GM21528 (cell line): ENCODE data around the gene SFXN2.
"Not testable (repeated sequence)": the region's sequence is repeated elsewhere in the genome, so short reads cannot be mapped to it uniquely, and the experiment has no call there.

Source experiments
- ATAC-seq: cut with Tn5 transposase; IDR thresholded peaks from one replicate; pipeline ENCODE4 v1.9.1; 2021; ENCODE audit warnings: mild to moderate bottlenecking, moderate library complexity; ENCODE audit not compliant: unreplicated experiment, low FRiP score

Gene SFXN2

DNA sequence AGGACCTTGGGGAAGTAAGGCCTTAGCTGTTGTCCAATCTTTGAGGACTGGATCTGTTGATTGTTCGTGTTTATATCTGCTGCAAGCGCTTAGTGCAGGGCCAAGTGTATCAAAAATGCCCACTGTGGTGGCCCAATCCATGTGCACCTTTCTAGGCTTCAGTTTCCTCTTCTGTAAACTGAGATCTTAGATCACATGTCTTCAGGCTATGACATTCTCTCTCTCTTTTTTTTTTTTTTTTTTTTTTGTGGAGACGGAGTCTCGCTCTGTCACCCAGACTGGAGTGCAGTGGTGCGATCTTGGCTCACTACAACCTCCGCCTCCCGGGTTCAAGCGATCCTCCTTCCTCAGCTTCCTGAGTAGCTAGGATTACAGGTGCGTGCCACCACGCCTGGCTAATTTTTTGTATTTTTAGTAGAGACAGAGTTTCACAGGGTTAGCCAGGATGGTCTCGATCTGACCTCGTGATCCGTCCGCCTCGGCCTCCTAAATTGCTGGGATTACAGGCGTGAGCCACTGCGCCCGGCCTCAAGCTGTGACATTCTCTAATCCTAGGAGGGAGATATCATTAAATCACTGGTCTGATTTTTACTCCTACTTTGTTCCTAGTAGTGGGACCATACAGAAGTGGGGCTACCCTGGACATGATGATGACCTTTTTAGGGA lies 2.6 kb downstream of the SFXN2 start:
- not testable (repeated sequence) for ATAC-seq

DNA sequence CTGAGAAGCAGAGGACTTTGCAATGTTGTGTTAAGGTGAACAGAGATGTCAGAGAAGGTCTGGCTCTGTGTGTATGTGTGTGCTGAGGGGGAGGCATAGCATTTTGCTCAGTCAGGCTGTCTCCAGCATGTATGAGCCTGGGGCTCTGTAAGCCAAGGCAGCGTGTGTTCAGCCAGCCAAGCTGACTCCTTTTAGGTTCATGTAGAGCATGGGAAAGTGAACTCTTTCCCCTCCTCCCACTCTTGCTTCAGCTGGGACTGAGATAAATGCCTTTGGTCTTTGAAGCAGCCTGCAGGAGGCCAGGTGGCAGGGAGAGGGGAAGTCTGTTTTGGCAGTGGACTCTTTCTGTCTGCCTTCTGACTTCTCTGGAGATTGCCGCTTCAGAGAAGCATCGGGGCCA lies 3.8 kb downstream of the SFXN2 start:
- no peak for ATAC-seq

DNA sequence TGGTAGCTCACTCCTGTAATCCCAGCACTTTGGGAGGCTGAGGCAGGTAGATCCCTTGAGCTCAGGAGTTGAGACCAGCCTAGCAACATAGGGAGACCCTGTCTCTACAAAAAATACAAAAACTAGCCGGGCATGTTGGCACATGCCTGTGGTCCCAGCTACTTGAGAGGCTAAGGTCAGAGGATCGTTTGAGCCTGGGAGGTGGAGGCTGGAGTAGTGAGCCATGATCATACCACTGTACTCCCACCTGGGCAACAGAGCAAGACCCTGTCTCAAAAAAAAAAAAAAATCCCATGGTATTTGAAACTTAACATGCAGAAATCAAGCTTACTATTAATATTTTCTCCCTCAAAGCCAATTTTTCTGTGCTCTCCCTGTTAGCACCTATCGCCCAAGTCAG lies 5.9 kb downstream of the SFXN2 start:
- no peak for ATAC-seq

DNA sequence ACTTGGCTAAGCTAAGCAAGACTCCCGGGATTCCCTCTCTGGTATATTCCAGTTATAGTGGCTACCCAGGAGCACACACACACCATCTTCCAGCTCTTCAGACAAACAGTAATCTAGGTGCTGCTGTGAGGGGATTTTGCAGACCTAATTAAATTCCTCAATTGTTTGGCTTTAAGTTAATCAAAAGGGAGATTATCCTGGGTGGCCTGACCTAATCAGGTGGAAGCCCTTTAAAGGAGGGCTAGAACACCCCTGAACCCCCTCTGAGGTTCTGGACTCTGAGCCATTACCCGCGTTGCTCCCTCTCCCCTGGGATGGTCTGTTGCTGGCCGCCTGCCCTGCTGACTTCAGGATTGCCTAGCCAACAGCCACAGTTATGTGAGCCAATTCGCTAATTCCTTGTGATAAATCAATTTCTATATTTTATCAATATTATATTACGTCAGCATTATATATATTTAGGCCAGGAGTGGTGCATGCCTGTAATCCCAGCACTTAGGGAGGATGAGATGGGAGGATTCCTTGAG lies 6.4 kb downstream of the SFXN2 start:
- no peak for ATAC-seq

DNA sequence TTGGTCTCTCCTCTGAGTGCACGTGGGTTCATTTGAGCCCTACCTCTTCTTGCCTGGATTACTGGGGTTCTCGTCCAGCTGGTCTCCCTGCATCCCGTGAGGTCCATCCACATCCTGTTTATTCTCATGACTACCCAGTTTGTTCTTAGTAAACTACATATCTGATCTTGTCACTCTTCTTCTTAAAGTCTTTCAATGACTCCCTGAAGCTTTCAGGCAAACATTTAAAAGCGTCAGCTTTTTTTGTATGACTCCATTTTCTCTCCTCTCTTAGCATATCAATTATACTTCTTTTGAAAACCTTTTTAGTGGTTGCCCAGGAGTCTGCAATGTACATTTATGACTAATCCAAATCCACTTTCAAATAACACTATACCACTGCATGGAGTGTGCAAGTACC lies 7.5 kb downstream of the SFXN2 start:
- no peak for ATAC-seq

DNA sequence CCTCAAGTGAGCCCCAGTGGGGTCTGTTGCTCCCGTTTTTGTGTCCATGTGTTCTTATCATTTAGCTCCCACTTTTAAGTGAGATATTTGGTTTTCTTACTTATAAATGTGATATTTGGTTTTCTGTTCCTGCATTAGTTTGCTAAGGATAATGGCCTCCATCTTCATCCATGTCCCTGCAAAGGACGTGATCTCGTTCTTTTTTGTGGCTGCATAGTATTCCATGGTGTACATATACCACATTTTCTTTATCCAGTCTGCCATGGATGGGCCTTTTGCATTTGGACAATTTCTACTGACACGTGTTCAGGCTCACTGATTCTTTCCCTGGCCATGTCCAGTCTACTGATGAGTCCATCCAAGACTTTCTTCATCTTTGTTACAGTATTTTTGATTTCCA lies 9.6 kb downstream of the SFXN2 start:
- ATAC-seq, result no peak

DNA sequence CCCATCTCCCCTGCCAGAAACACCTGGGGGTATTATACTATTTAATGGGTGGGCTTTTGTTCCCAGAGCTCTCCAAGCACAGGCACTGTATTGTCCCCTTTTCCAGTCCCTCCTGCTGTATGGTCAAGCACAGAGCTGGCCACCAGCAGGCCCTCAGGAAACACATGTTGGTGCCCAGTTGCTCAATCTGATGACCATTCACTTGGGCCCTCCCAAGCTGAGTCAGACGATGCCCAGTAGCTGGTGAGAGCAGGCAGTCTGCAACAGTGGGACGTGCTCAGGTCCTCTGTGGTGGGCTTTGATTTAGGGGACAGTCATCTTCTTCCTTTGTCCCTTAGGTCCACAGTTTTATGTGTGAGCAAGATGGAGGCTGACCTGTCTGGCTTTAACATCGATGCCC lies 11.8 kb downstream of the SFXN2 start:
- ATAC-seq, result no peak

DNA sequence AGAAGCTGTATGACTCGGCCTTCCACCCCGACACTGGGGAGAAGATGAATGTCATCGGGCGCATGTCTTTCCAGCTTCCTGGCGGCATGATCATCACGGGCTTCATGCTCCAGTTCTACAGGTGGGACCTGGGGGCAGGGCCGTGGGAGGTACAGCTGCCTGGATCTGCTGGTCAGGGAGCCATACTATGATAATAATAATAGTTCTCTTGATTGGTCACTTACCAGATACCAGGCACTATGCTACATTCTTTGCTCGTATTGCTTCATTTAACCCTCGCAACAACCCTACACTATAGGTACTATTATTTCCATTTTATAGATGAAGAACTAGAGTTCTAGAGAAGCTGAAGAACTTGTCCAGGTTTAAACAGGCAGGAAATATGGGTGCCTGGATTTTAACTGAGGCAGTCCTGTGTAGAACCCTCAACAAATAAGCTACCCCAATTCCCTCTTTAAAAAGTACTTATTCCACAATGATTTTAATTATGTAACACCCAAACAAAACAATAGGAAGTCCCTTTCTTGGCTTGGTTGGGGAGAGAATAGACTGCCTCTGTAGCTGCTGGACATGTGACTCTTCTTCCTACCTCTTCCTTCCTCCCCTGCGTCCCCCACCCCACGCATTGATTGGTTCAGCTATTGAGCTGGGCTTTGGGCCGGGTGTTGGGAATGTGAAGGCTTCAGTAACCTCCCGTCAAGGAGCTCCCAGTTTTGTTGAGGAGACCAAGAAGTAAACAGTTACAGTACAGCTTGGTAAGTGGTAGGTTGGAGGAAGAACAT lies 12.8 kb downstream of the SFXN2 start:
- ATAC-seq, result no peak

DNA sequence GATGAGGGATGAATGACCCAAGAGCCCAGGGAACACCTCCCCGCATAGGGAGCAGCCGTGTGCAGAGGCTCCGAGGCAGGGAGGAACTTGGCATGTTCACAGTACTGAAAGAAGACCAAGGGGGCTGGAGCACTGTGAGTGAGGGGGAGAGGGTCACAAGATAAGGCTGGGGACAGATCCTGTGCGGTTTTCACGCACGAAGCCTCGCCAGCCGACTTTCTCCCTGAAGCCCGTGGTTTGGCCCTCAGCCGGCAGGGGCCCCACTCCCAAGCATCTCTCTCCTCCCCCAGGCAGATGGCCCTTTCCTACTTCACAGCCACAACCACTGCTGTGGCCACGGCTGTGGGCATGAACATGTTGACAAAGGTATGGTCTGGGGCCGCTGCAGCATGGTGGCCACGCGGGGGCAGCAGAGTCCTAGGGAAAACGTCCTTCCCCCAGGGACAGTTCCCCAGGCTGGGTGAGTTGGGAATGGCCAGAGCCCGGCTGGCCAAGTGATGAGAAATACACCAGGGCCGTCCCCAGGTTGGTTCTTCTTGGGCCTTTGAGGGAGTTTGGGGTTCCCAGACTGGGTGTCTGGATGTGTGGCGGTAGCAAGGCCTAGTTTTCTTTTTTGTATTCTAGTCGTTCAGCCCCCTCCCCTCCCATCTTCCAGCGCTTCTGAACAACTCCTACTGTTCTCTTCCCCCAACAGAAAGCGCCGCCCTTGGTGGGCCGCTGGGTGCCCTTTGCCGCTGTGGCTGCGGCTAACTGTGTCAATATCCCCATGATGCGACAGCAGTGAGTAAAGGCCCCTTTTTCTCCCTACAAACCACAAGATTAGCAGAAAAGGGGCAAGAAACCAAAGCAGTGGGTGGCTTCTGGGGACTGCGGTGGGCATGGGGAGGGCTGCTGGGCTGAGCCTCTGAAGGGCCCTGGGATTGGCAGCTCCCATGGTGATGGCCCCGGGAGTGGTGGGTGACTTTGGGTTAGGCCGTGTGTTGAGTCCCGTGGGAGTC lies 14.9 kb downstream of the SFXN2 start:
- no peak for ATAC-seq

DNA sequence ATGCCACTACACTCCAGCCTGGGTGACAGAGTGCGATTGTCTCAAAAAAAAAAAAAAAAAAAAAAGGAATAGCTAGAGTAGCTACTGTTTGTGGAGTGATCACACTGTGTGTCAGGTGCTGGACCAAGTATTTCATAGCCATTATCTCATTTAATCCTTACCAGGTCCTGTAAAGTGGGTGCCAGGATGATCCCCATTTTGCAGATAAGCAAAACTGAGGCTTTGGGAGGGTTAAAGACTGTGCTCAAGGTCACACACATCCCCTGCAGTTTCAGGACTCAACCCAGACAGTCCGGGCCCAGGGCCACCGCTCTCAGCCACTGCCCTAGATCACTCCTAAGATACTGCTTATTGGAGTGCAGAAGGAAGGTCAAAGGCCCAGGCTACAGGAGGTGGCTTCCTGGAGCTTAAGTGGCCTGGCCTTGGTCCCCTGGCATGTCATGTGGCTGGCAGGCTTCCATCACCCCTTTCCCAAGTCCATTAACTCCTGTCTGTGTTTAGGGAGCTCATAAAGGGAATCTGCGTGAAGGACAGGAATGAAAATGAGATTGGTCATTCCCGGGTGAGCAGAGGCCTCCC lies 16.9 kb downstream of the SFXN2 start:
- no peak for ATAC-seq

DNA sequence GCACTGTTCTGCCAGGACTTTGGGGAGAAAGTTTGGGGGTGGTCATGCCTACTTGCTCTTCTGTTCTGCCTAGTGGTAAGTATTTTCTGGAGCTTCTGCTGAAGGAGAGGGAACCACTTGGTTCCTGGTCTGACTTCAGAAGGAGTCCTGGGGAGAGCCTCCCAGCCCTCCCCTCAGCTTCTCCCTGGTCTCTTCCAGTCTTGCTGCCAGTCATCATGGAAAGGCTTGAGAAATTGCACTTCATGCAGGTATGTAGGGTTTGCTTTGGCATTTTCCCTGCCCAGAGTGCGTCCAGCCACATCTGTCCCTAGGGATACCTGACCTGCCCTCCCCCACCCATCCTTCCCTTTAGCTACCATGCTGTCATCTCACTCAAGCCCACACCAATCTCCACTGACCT lies 18.2 kb downstream of the SFXN2 start:
- ATAC-seq, result no peak

DNA sequence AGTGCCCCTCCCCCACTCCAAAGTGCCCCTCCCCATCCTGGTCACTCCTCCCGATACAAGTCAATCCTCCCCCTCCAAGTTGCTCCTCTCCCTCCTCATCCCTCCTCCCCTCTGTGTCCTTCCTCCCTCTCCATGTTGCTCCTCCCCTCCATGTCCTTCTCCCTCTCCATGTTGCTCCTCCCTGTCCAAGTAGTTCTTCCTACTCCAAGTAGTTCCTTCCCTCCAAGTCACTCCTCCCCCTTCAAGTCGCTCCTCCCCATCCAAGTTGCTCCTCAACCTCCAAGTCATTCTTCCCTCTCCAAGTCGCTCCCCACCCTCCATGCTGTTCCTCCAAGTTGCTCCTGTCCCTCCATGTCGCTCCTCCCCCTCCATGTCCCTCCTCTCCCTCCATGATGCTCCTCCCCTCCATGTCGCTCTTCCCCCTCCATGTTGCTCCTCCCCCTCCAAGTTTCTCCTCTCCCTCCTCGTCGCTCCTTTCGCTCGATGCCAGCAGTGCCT lies 20.7 kb downstream of the SFXN2 start:
- ATAC-seq, result no peak

DNA sequence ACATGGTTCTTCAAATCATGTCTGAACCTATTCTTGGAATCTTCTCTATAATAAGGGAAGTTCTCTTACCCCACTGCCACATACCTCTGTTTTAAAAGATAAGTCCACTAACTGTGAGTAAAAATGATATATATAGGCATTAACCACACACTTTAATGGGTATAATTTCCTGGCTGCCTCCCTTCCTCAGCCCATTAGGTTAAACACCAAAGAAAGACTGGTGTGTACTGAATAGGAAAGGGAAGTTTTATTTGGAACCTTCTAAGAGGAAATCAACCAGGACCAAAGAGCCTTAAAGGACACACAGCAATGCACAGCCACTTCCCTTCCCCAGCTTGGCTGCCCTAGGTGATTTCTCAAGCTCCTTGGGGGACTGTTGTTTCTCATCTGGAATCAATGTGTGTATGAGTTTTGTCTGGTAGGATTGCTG lies 24.3 kb downstream of the SFXN2 start:
- ATAC-seq, result no peak

DNA sequence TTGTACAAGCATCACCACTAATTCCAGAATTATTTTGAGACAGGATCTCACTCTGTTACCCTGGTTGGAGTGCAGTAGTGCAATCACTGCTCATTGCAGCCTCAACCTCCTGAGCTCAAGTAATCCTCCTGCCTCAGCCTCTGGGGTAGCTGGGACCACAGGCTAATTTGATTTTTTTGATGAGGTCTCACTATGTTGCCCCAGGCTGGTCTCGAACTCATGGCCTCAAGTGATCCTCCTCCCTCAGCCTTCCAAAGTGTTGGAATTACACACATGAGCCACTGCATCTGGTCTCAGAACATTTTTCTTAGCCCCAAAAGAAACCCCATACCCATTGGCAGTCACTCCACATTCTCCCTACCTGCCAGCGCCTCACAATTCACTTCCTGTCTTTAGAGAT lies 25.8 kb downstream of the SFXN2 start:
- no peak for ATAC-seq

DNA sequence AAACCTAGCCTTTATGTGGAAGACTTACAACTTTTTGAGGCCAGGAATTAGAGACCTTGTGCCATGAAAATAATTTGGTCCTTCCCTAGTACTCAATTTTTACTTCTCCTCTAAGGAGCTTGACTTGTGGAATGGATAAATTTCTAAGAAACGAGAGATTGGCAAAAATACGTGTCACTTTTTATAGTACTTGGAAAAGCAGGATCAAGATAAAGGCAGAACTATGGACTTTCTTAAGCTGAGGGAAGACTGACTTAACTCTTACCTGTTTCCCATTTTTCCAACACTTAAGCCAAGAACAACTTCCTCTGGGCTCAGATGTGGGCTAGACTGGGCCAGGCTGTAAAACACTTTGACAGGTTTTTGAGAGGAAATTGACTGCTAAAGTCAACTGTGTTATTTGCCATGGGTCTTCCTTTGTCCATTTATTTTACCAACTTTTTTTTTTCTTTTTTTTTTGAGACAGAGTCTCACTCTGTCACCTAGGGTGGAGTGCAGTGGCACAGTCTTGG lies 27.3 kb downstream of the SFXN2 start:
- ATAC-seq, result no peak

DNA sequence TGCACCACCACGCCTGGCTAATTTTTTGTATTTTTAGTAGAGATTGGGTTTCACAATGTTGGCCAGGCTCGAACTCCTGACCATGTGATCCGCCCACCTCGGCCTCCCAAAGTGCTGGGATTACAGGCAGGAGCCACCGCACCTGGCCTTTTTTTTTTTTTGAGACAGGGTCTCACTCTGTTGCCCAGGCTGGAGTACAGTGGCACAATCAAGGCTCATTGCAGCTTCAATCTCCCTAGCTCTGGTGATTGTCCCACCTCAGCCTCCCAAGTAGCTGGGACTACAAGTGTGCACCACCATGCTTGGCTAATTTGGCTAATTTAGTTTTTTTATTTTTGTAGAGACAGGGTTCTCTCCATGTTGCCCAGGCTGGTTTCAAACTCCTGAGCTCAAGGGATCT lies 27.9 kb downstream of the SFXN2 start:
- ATAC-seq, result not testable (repeated sequence)

DNA sequence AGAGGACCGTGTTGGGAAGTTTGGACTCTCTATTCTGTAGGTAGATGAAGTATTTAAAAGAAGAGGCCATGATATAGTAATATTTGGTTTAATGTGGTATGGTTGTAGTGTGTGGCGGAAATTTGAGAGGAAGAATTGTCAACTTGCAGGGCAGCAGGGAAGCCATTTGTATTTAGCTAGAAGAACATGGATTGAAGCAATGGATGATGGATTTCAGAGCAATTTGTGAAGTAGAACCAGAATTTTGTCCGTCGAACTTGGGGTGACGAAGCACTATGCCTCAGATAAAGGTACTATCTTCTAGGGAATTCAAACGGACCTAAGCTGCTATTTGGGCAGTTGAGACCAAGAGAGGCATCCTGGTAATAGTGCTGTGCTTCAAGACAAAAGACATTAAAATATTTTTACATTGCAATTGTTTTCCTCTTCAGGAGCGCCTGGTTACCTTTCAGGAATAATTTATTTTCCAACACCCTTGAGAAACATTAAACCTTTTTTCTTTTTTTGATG lies 28.7 kb downstream of the SFXN2 start:
- peak; percentile 2 for ATAC-seq

DNA sequence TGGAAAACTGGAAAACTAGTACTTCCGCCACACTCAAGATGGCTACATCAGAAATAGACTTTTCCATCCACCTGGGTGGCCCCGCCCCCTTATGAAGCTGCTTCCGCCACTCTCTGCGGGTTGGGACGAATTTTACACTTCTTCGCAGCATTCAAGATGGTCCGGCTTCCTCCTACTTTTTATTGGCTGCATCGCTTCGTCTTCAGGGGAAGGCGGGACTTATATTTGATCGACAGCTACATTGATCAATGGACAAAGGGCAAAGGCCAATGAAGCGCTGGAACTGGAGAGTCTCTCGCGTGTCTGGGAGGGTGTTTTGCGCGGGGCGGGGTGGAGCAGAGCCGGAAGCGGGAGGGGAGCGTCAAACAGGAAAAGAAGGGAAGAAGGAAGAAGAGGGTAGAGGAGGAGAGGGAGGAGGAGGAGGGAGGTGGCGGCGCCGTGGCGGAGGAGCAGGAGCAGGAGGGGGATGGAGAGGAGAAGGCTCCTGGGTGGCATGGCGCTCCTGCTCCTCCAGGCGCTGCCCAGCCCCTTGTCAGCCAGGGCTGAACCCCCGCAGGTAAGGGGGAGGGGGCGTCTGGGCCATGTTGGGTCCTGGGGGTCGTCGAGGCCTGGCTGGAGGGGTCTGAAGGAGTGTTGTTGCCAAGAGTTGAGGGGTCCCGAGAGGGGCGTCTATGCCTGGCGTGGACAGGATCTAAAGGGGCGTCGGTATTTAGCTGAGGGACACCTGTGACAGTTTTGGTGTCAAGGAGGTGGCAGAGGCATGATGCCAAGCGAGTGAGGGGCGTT lies 29.3 kb downstream of the SFXN2 start, which contains the start of gene WBP1L:
Gene WBP1L, plus strand, starts transcription at position 361 of the 786 bp plus-strand sequence. Its CDS starts 106 bp downstream, at position 467.
- ATAC-seq, result peak; percentile 97
